ENCODE results near the gene BPIFB1. TPM values are rescaled to one million over a fixed set of nuclear protein-coding genes. Genes with fewer than 3 reads are reported as not detected.

The BPIFB1 gene
- total and polyA plus RNA-seq, 2 of the 8 experiments (the other 6 are each of a cell fraction or from before 2014, with no cell fraction given): not detected

- TF ChIP-seq BRCA1 (IDR thresholded peaks at IDR 0.05; ENCODE audit: low read depth, low read length): no peak
- no peak for TF ChIP-seq EP300 (IDR thresholded peaks at IDR 0.05; ENCODE audit: borderline replicate concordance in 1 of 2, low read depth in 2 of 2, low read length in 2 of 2)
- TF ChIP-seq ZNF274 (IDR thresholded peaks at IDR 0.05; ENCODE audit: borderline replicate concordance, extremely low read depth, low read length): no peak
- no peak for TF ChIP-seq RAD21 (IDR thresholded peaks at IDR 0.05 in 1 of 2, conservative IDR thresholded peaks at IDR 0.05 in 1 of 2; ENCODE audit: low read depth in 2 of 2, low read length in 2 of 2)
- no peak for TF ChIP-seq CBX8 (IDR thresholded peaks at IDR 0.05; ENCODE audit: borderline replicate concordance, low read depth, low read length)
- TF ChIP-seq ASH2L (IDR thresholded peaks at IDR 0.05; ENCODE audit: low read length): no peak
- no peak for TF ChIP-seq POLR2AphosphoS5 (IDR thresholded peaks at IDR 0.05; ENCODE audit: low read depth, low read length)
- no peak for TF ChIP-seq RBBP5 (IDR thresholded peaks at IDR 0.05; ENCODE audit: borderline replicate concordance, low read depth, low read length)
- no peak for TF ChIP-seq SUZ12 (IDR thresholded peaks at IDR 0.05; ENCODE audit: low read length)
- TF ChIP-seq, protein P1, sequence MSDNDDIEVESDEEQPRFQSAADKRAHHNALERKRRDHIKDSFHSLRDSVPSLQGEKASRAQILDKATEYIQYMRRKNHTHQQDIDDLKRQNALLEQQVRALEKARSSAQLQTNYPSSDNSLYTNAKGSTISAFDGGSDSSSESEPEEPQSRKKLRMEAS (IDR thresholded peaks at IDR 0.05): no peak
Observed at GRCh38 chr20:33311011-33311410, 28.0 kb downstream of the BPIFB1 start (continued).

Data from H1 (cell line).